K562 (cell line): ENCODE results near the gene TTC31. TPM values are rescaled to one million over a fixed set of nuclear protein-coding genes. Genes with fewer than 3 reads are reported as not detected.
A peak's percentile ranks its signal among the peaks of the same experiment; 100 is the strongest.

Experiments
- ATF4 ChIP-seq: fragments of 450-650 bp; formaldehyde crosslinking; IDR thresholded peaks from 2 replicates; pipeline ENCODE4 v1.4.0; 2022; ENCODE audit warnings: mild to moderate bottlenecking, moderate library complexity
- CHD1 ChIP-seq: fragments of 200-600 bp; sonication (generic); IDR thresholded peaks from one replicate; pipeline ENCODE4 v1.6.1; 2012; ENCODE audit warnings: mild to moderate bottlenecking, moderate library complexity, low read length, inconsistent platforms
- CHD7 ChIP-seq: fragments of 200-600 bp; sonication (generic); IDR thresholded peaks from one replicate; pipeline ENCODE4 v1.6.1; 2012; ENCODE audit warnings: mild to moderate bottlenecking, low read depth, low read length, inconsistent platforms
- DLX4 ChIP-seq: fragments of 250-450 bp; sonication (Bioruptor Pico); IDR thresholded peaks from 2 replicates; pipeline ENCODE4 v1.6.1; 2021; ENCODE audit warnings: mild to moderate bottlenecking
- ERF ChIP-seq: fragments of 450-650 bp; formaldehyde crosslinking; IDR thresholded peaks from 2 replicates; pipeline ENCODE4 v1.4.0; 2020; ENCODE audit warnings: mild to moderate bottlenecking, mixed read lengths
- NR2F6 ChIP-seq: fragments of 450-650 bp; formaldehyde crosslinking; IDR thresholded peaks from 2 replicates; pipeline ENCODE4 v1.4.0; 2020; ENCODE audit warnings: mild to moderate bottlenecking
- PRMT5 ChIP-seq: sonication (generic); formaldehyde crosslinking; IDR thresholded peaks from 2 replicates; pipeline ENCODE4 v1.5.0; 2020; ENCODE audit warnings: missing genetic modification reagents
- SMARCA4 ChIP-seq: fragments of 450-650 bp; IDR thresholded peaks from 2 replicates; pipeline ENCODE4 v1.6.1; 2016
- XRCC5 ChIP-seq: fragments of 200-400 bp; formaldehyde crosslinking; IDR thresholded peaks from 2 replicates; pipeline ENCODE4 v1.6.1; 2017; ENCODE audit warnings: low read depth, mild to moderate bottlenecking, low read length
- ZNF175 ChIP-seq: fragments of 200-800 bp; sonication (Bioruptor generic); IDR thresholded peaks from 2 replicates; pipeline ENCODE4 v1.6.1; 2016; ENCODE audit warnings: low read depth, mild to moderate bottlenecking, missing genetic modification characterization, missing compliant biosample characterization
- ZNF184 ChIP-seq: sonication (generic); formaldehyde crosslinking; IDR thresholded peaks from 2 replicates; pipeline ENCODE4 v1.5.0; 2020; ENCODE audit warnings: missing genetic modification reagents
- ZNF584 ChIP-seq: fragments of 200-800 bp; sonication (Bioruptor generic); IDR thresholded peaks from 2 replicates; pipeline ENCODE4 v1.6.1; 2016; ENCODE audit warnings: low read depth, mild to moderate bottlenecking, missing genetic modification characterization, missing compliant biosample characterization
- ZNF79 ChIP-seq: fragments of 250-450 bp; sonication (Bioruptor Pico); IDR thresholded peaks from 2 replicates; pipeline ENCODE4 v1.4.0; 2020; ENCODE audit warnings: low read depth, mild to moderate bottlenecking, moderate library complexity
- polyA plus RNA-seq, 8 experiments: library from polyadenylated mRNA; depleted of rRNA in 4 of 8; stranded (reverse) in 5 of 8; unstranded in 3 of 8; fragments of >200 nt; fragmentation: Nextera tagmentation in 2 of 8; fragmentation: Illumina TruSeq in 1 of 8; extraction: Ambion mirVana in 2 of 8; extraction: Trizol in 1 of 8; gene quantifications; 2 replicates each; pipeline versions ENCODE4 v1.2.1 to v1.2.3, GENCODE V29; 2011 to 2014; ENCODE audit warnings: inconsistent platforms in 1 of 8, missing spikeins in 1 of 8
- total RNA-seq, 7 experiments: library from RNA; depleted of rRNA in 6 of 7; stranded (reverse); fragments of >200 nt in 6 of 7; fragmentation: Illumina TruSeq in 2 of 7; extraction: Trizol in 2 of 7; gene quantifications; 2 replicates each; pipeline versions ENCODE4 v1.2.1 to v1.2.3, GENCODE V29; 2011 to 2021; ENCODE audit warnings: low replicate concordance in 1 of 7

Gene TTC31
- total and polyA plus RNA-seq, 9 of the 15 experiments (the other 6 are each of a cell fraction or from before 2014, with no cell fraction given) = 4.7 to 30.5 (median 15.9) TPM

GRCh38 chr2:74530239-74531187 is 47.6 kb downstream of the TTC31 start (continued):
- TF ChIP-seq CHD7 (no peak), ZNF175 (CRISPR knock-in tag) (no peak), DLX4 (no peak), ATF4 (CRISPR knock-in tag) (no peak), ZNF184 (CRISPR knock-in tag) (no peak), ZNF79 (CRISPR knock-in tag) (no peak), ZNF584 (CRISPR knock-in tag) (0 out of 2 replicates have a peak, but pooled peaks have one; percentile 15), ERF (CRISPR knock-in tag) (no peak), SMARCA4 (peak; percentile 67), NR2F6 (no peak), PRMT5 (CRISPR knock-in tag) (no peak), XRCC5 (no peak), CHD1 (no peak)
